T-helper 17 cell (primary cell): ENCODE measurements around the gene DNER. TPM values are rescaled to one million over a fixed set of nuclear protein-coding genes. Genes with fewer than 3 reads are reported as not detected.
"Not testable (repeated sequence)": the region's sequence is repeated elsewhere in the genome, so short reads cannot be mapped to it uniquely, and the experiment has no call there.

Experiments
- ATAC-seq: fragments of 150-1000 bp; cut with Tn5 transposase; 2 replicates; pipeline ENCODE4 v1.10.0; 2021; ENCODE audit warnings: mild to moderate bottlenecking, moderate library complexity
- DNase-seq, 3 donors: peaks; one replicate each; pipeline versions ENCODE4 v3.0.0 to v3.0.0-alpha.2; 2020 to 2021
- H3K9me3 ChIP-seq: one replicate; pipeline ENCODE4 v1.7.0; 2013; ENCODE audit warnings: low read length, mild to moderate bottlenecking; ENCODE audit not compliant: control insufficient read depth, poor library complexity, severe bottlenecking
- H3K27ac Mint-ChIP-seq: one replicate; pipeline ENCODE4 v1.8.0; 2022; ENCODE audit warnings: mild to moderate bottlenecking, moderate library complexity, mixed read lengths
- H3K27me3 Mint-ChIP-seq: one replicate; pipeline ENCODE4 v1.8.0; 2022; ENCODE audit warnings: mixed read lengths
- H3K36me3 Mint-ChIP-seq: one replicate; pipeline ENCODE4 v1.8.0; 2022; ENCODE audit warnings: low read depth, mixed read lengths
- H3K4me1 Mint-ChIP-seq: one replicate; pipeline ENCODE4 v1.8.0; 2022; ENCODE audit warnings: mild to moderate bottlenecking, mixed read lengths
- H3K4me3 Mint-ChIP-seq: one replicate; pipeline ENCODE4 v1.8.0; 2022; ENCODE audit warnings: mild to moderate bottlenecking, moderate library complexity, mixed read lengths
- total RNA-seq, 4 donors: library from RNA in 2 of 4; stranded (reverse) in 2 of 4; gene quantifications; one replicate each; pipeline ENCODE4 v1.2.3 and lab custom pipeline; 2022 to 2026

DNER gene
- total RNA-seq, 2 donors from 2014 or later: 0.22 TPM; not detected in 1

- DNase-seq (no peak), ATAC-seq (no peak)
- Mint-ChIP-seq H3K27me3 (peaks cover 64% of the 10 kb centered on the region), H3K4me3 (no peak overlapping the region), H3K4me1 (peaks cover under 1% of the 10 kb centered on the region), H3K27ac (no peak overlapping the region), H3K36me3 (peaks cover under 1% of the 10 kb centered on the region)
- H3K9me3 ChIP-seq: no peaks in the 10 kb centered on the region
Measured at GRCh38 chr2:229708335-229708734, 6.0 kb downstream of the DNER start.

DNA sequence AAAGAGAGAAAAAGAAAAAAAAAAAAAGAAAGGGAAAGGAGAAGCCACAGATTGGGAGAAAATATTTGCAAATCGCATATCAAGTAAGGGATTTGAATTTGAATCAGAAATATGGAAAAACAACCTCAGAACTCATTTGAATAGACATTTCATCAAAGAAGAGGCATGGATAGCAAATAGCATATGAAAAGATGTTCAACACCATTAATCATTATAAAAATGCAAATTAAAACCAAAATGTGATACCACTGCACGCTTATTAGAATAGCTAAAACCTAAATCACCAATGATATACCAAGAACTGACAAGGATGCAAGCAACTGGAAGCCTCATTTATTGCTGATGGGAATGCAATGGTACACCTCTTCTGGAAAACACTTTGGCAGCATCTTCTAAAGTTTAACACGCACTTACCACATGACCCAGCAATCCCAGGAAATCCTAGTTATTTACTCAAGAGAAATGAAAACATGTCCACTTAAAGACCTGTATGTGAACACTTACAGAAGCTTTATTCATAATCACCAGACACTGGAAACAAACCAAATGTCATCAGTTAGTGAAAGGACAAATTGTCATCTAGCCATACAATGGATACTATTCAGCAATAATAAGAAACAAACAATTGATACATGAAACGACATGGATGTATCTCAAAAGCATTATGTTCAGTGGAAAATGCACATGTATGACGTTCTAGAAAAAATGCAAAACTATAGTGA is 10.3 kb downstream of the DNER start:
- no peaks in the 10 kb centered on the region for H3K4me1 Mint-ChIP-seq
- no peak overlapping the region for H3K4me3 Mint-ChIP-seq
- ATAC-seq (no peak), DNase-seq (no peak)
- peaks cover 2% of the 10 kb centered on the region for H3K36me3 Mint-ChIP-seq
- no peak overlapping the region for H3K27ac Mint-ChIP-seq
- no peaks in the 10 kb centered on the region for H3K9me3 ChIP-seq
- H3K27me3 Mint-ChIP-seq: peaks cover 67% of the 10 kb centered on the region

GRCh38 chr2:229701716-229702115 is 12.6 kb downstream of the DNER start:
- Mint-ChIP-seq H3K4me3 (no peak overlapping the region), H3K4me1 (no peaks in the 10 kb centered on the region)
- no peak for ATAC-seq

DNA sequence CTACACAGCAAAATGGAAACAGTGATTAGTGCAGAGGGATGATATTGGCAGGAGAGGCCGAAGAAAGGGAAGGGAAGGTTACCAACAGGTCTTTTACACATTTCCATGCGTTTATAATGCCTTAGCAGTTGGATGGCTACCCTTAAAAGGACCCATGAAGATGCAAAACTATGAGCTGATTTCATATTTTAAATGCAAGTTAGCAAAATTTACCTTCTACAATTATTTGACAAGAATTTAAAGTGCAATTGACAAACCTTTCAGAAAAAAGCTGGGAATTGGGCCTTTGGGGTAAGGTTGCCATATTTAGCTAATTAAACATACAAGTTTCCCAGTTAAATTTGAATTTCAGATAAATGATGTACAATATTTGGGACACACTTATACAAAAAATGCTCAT is 13.3 kb downstream of the DNER start:
- Mint-ChIP-seq H3K36me3 (peaks cover 2% of the 10 kb centered on the region), H3K27ac (no peak overlapping the region), H3K4me1 (no peaks in the 10 kb centered on the region), H3K27me3 (peaks cover 79% of the 10 kb centered on the region), H3K4me3 (no peak overlapping the region)
- DNase-seq (no peak), ATAC-seq (no peak)
- H3K9me3 ChIP-seq: no peaks in the 10 kb centered on the region

More at GRCh38 chr2:229701716-229702115, 12.6 kb downstream of the DNER start:
- DNase-seq: no peak
- no peaks in the 10 kb centered on the region for H3K9me3 ChIP-seq
- Mint-ChIP-seq H3K27me3 (peaks cover 73% of the 10 kb centered on the region), H3K36me3 (peaks cover 2% of the 10 kb centered on the region), H3K27ac (no peak overlapping the region)

- no peak for DNase-seq
- H3K4me1 Mint-ChIP-seq: no peaks in the 10 kb centered on the region
- ATAC-seq: no peak
- H3K36me3 Mint-ChIP-seq: peaks cover 2% of the 10 kb centered on the region
- no peak overlapping the region for H3K4me3 Mint-ChIP-seq
- no peak overlapping the region for H3K27ac Mint-ChIP-seq
- peaks cover 48% of the 10 kb centered on the region for H3K27me3 Mint-ChIP-seq
- no peaks in the 10 kb centered on the region for H3K9me3 ChIP-seq
Measured at GRCh38 chr2:229695961-229696360, 18.4 kb downstream of the DNER start.

GRCh38 chr2:229693845-229694244 is 20.5 kb downstream of the DNER start:
- DNase-seq, H3K36me3 Mint-ChIP-seq, H3K4me3 Mint-ChIP-seq, ATAC-seq, H3K9me3 ChIP-seq, H3K27ac Mint-ChIP-seq, H3K4me1 Mint-ChIP-seq: not testable (repeated sequence)
- peaks cover 40% of the 10 kb centered on the region for H3K27me3 Mint-ChIP-seq

- ATAC-seq (no peak), DNase-seq (no peak)
- no peaks in the 10 kb centered on the region for H3K9me3 ChIP-seq
- Mint-ChIP-seq H3K27ac (no peak overlapping the region), H3K27me3 (peaks cover 41% of the 10 kb centered on the region), H3K36me3 (peaks cover 2% of the 10 kb centered on the region), H3K4me3 (no peak overlapping the region), H3K4me1 (no peaks in the 10 kb centered on the region)
Measured at GRCh38 chr2:229691631-229692030, 22.7 kb downstream of the DNER start.

DNA sequence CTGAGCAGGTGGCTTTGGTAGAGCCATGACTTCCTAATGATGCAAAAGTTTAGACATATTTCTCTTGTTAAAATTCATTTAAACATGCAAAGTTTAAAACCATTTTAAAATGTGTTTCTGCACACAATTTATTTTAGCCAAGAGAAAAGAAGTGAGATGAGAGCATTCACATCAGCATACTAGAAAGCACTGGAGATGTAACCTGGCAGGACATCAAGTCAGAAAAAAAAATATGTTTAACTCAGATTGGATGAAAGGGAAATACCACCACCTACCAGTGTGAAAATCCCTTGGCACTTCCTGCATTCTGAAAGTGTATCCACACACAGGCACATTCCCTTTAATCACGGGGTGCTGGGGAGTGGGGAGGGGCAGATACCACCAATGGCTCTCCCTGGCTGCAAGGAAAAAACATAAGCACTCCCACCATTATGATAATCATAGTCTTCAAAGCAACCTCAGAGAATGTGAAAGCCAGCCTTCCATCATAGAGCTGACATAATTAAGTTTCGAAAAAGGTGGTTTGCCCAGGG is 25.0 kb downstream of the DNER start:
- Mint-ChIP-seq H3K27ac (no peak overlapping the region), H3K36me3 (peaks cover 2% of the 10 kb centered on the region), H3K27me3 (peaks cover 43% of the 10 kb centered on the region), H3K4me1 (no peaks in the 10 kb centered on the region), H3K4me3 (no peak overlapping the region)
- DNase-seq (no peak), ATAC-seq (no peak)
- no peaks in the 10 kb centered on the region for H3K9me3 ChIP-seq

DNA sequence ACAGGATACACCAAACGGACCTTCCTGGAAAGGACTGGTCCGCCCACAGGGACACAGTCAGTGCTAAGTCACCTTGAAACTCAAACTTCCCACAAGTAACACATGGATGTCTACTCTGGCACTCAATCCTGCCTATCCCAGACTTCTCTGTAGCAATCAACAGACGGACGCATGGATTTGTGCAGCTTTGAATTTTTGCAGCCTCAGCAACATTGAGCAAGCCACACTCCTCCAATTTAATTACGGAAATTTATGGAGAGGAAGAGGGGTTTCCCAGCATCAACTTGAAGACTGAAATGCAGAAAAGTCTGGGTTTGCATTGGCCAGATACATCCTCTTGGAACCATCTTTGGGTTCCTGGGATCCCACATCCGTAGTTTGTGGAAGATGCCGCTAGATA is 26.2 kb downstream of the DNER start:
- no peaks in the 10 kb centered on the region for H3K9me3 ChIP-seq
- Mint-ChIP-seq H3K27ac (no peak overlapping the region), H3K36me3 (peaks cover 2% of the 10 kb centered on the region), H3K4me3 (no peak overlapping the region), H3K4me1 (no peaks in the 10 kb centered on the region), H3K27me3 (peaks cover 54% of the 10 kb centered on the region)
- DNase-seq: no peak
- no peak for ATAC-seq

DNA sequence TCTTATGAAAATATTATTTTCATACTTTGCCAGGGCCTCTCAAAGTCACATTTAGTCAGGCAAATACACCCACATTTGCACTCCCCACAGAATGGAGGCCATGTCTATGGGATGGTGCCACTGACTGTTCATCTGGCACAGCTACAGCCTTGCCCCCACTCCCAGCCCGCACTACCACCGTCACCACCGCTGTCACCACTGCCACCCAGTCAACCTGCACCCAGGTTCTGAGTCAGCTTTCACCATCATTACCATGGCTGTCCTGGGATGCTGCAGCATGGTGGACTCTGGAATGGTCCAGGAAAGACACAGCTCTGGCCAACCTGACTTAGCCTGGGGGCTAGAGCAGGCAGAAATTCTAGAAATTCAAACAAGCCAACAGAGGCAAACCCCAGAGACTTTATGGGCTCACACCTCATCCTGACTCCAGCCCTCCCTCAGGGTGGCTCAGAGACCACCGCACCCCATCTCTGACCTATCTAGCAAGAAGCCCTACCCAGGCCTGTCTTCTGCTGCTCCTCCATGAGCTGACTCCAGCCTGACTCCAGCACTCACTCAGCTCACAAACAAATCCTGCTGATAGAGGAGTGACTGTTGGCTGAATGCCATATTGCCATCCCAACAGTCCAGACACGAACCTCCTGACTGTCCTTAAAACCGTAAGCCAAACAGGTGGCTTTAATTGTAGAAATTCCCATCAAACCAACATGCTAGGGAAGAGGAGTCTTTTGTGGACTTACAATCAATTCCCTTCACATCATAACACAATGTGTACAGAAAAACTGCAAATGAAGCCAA is 28.0 kb downstream of the DNER start:
- H3K27ac Mint-ChIP-seq: no peak overlapping the region
- peaks cover 68% of the 10 kb centered on the region for H3K27me3 Mint-ChIP-seq
- no peaks in the 10 kb centered on the region for H3K9me3 ChIP-seq
- H3K4me1 Mint-ChIP-seq: no peaks in the 10 kb centered on the region
- H3K36me3 Mint-ChIP-seq: peaks cover 2% of the 10 kb centered on the region
- DNase-seq (no peak), ATAC-seq (no peak)
- H3K4me3 Mint-ChIP-seq: no peak overlapping the region

- ATAC-seq (no peak), DNase-seq (no peak)
- no peaks in the 10 kb centered on the region for H3K9me3 ChIP-seq
- Mint-ChIP-seq H3K36me3 (peaks cover 2% of the 10 kb centered on the region), H3K4me3 (no peak overlapping the region), H3K27ac (no peak overlapping the region), H3K27me3 (peaks cover 74% of the 10 kb centered on the region), H3K4me1 (no peaks in the 10 kb centered on the region)
Measured at GRCh38 chr2:229684942-229685562, 29.3 kb downstream of the DNER start.

GRCh38 chr2:229679393-229680125 is 34.8 kb downstream of the DNER start:
- ATAC-seq (no peak), DNase-seq (no peak)
- no peak overlapping the region for H3K27ac Mint-ChIP-seq
- H3K36me3 Mint-ChIP-seq: no peaks in the 10 kb centered on the region
- no peak overlapping the region for H3K4me3 Mint-ChIP-seq
- H3K27me3 Mint-ChIP-seq: peaks cover 82% of the 10 kb centered on the region
- H3K9me3 ChIP-seq: no peaks in the 10 kb centered on the region
- H3K4me1 Mint-ChIP-seq: no peaks in the 10 kb centered on the region

- peaks cover 3% of the 10 kb centered on the region for H3K36me3 Mint-ChIP-seq
Measured at GRCh38 chr2:229675569-229675968, 38.8 kb downstream of the DNER start.

More at GRCh38 chr2:229675569-229675968, 38.8 kb downstream of the DNER start:
- DNase-seq: no peak
- no peak overlapping the region for H3K4me3 Mint-ChIP-seq
- peaks cover 84% of the 10 kb centered on the region for H3K27me3 Mint-ChIP-seq
- no peak for ATAC-seq
- no peaks in the 10 kb centered on the region for H3K4me1 Mint-ChIP-seq
- H3K9me3 ChIP-seq: no peaks in the 10 kb centered on the region
- H3K27ac Mint-ChIP-seq: no peak overlapping the region
